T-helper 1 cell treated with Interleukin-12 subunit alpha and Interleukin-12 subunit beta and Interleukin-4 antibody, amounts not matched to agents 30 ng/mL and 1 ng/mL, for 36 hours (primary cell): Measurements from ENCODE around the gene UGT1A1. TPM values are rescaled to one million over a fixed set of nuclear protein-coding genes. Genes with fewer than 3 reads are reported as not detected.

Source experiments
- intact Hi-C: fragments of 100-400 bp; cut with micrococcal nuclease; formaldehyde crosslinking; loops from one replicate; pipeline ENCODE4 v1.15.1; 2024
- total RNA-seq: library from RNA; stranded (reverse); gene quantifications from 2 replicates; pipeline ENCODE4 v1.2.3, GENCODE V29; 2022

The UGT1A1 gene
- total RNA-seq, 1 donor from 2014 or later: not detected

GRCh38 chr2:233814056-233814835 is 54.2 kb downstream of the UGT1A1 start:
- intact Hi-C loops: no loop called here

GRCh38 chr2:233815861-233816260 is 55.8 kb downstream of the UGT1A1 start:
- intact Hi-C loops: no loop called here

GRCh38 chr2:233816334-233816733 is 56.3 kb downstream of the UGT1A1 start:
- intact Hi-C loops: no loop called here

- intact Hi-C loops: no loop called here
Measured at GRCh38 chr2:233816771-233817170, 56.7 kb downstream of the UGT1A1 start.

- intact Hi-C loops: no loop called here
Measured at GRCh38 chr2:233817361-233817911, 57.4 kb downstream of the UGT1A1 start.

GRCh38 chr2:233817995-233818638 is 58.0 kb downstream of the UGT1A1 start:
- intact Hi-C loops: no loop called here

- intact Hi-C loops: no loop called here
Measured at GRCh38 chr2:233818639-233819621, 58.9 kb downstream of the UGT1A1 start.

GRCh38 chr2:233819884-233820773 is 60.1 kb downstream of the UGT1A1 start:
- intact Hi-C loops: no loop called here

- intact Hi-C loops: no loop called here
Measured at GRCh38 chr2:233820774-233821105, 60.7 kb downstream of the UGT1A1 start.

GRCh38 chr2:233821196-233821595 is 61.1 kb downstream of the UGT1A1 start:
- intact Hi-C loops: no loop called here

- intact Hi-C loops: no loop called here
Measured at GRCh38 chr2:233821709-233822100, 61.6 kb downstream of the UGT1A1 start.

GRCh38 chr2:233822101-233822771 is 62.2 kb downstream of the UGT1A1 start:
- intact Hi-C loops: no loop called here

Other genes starting within 250 kb of the UGT1A1 start
- gene USP40, start 193.5 kb upstream of the UGT1A1 start, total RNA-seq: 10.3 and 11.0 TPM in 2 replicates
- gene UGT1A8, start 142.6 kb upstream of the UGT1A1 start, total RNA-seq: not detected in 2 replicates
- gene UGT1A10, start 123.8 kb upstream of the UGT1A1 start, total RNA-seq: not detected in 2 replicates
- gene UGT1A9, start 88.4 kb upstream of the UGT1A1 start, total RNA-seq: not detected in 2 replicates
- not detected in 2 replicates for gene UGT1A7, start 78.4 kb upstream of the UGT1A1 start, total RNA-seq
- not detected in 2 replicates for gene UGT1A6, start 67.4 kb upstream of the UGT1A1 start, total RNA-seq
- not detected in 2 replicates for gene UGT1A5, start 47.4 kb upstream of the UGT1A1 start, total RNA-seq
- not detected in 2 replicates for gene UGT1A4, start 41.5 kb upstream of the UGT1A1 start, total RNA-seq
- not detected in 2 replicates for gene UGT1A3, start 31.2 kb upstream of the UGT1A1 start, total RNA-seq
- not detected in 2 replicates for gene MROH2A, start 18.1 kb downstream of the UGT1A1 start, total RNA-seq
- gene HJURP, start 94.3 kb downstream of the UGT1A1 start, total RNA-seq: 50.8 and 55.8 TPM in 2 replicates
- not detected in 2 replicates for gene TRPM8, start 157.1 kb downstream of the UGT1A1 start, total RNA-seq